HL-60/S4 treated with phorbol 12-myristate 13-acetate at 8.2 ng/mL for 4 days and 3 days (cell line): ENCODE data around the gene EFCAB9.

Experiments used
- in situ Hi-C: fragments of 300-500 bp; cut with MboI; formaldehyde crosslinking; loops from 2 replicates; pipeline ENCODE4 v1.15.0; 2022; ENCODE audit warnings: low sequenced_read_pairs

EFCAB9 gene

DNA sequence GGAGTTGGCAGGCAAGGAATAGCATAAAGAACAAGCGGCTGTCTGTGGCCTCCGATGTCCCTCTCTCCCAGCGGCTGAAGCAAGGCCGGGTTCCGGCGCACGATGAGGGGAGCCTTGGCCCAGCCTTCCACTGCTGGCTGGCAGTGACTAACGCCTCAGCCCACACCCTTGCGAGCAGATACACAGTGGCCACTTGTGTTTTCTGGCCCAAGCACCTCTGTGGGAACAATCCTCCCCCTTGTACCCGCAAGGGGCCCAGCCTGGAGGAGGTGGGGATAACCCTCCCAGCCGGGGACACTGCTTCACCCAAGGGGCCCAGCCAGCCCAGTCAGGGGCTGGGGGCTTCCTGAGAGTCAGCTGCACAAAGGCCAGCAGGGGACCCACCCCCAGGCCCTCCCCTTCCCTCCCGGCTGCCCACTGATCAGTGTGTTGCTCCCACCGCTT is 29.2 kb upstream of the EFCAB9 start:
- in situ Hi-C loops, result no loop called here

DNA sequence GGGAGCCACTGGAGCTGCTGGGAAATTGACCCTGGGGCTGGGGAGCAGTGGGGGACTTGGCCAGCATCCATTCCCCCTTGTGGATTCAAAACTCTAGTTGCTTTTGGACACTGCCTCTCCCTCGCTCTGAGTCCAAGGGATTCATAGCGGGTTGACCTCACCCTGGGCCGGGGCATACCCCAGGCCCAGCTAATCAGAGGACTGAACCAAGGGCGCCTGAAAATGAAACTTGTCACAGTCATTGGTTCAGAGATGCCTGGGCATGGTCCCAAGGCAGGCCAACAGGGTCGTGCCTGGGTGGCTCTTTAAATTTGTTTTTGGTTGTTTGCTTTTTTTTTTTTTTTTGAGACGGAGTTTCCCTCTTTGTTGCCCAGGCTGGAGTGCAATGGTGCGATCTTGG is 28.5 kb upstream of the EFCAB9 start:
- in situ Hi-C loops, result no loop called here

DNA sequence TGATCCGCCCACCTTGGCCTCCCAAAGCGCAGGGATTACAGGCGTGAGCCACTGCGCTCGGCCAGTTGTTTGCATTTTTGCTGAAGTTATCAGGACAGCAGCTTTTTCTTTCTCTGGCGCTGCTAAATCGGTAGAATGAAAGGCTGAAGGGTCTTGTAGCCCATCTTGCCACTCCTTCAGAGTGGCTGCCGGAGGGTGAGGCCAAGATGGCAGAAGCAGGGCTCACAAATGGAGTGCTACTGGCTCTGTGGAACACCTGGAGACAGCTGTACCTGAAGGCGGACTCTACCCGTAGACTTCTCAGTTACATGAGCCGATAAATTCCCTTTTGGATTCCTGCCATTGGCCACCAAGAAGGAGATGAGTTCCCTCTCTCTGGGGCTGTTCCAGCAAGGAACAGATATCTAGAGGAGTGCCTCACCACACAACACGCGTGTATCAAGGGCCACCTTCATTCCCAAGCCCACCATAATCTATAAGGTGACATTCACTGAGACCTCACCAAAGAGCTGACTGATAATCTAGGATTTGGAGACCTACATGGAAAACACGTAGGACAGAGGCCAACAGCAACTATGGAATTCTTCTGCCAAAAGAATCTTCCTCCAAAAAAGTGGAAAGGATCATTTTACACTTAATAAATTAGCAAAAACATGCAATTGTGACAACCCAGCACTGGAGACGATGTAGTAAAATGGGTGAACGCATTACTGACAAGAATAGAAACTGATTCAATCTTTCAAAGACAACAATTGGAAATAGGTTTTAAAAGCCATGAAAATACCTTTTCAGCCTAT is 27.7 kb upstream of the EFCAB9 start:
- in situ Hi-C loops, result no loop called here

DNA sequence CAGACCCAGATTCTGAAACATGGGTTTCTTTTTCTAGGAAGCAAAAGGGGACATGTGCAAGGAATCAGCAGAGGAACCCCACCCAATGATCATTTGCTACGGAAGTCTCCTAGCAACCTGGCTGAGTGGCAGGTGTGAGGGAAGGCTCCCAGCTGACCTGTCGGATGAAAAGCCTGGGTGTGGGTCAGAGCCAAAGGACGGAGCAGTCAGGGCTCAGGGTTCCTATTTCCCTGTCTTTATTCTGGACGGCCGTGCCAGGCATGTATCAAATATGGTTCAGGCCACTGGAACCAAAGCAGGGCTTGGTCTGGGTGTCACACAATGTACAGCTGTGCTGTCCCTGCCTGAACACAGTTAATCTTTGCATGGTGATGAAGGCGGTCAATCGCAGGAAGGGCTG is 26.1 kb upstream of the EFCAB9 start:
- in situ Hi-C loops, result no loop called here

DNA sequence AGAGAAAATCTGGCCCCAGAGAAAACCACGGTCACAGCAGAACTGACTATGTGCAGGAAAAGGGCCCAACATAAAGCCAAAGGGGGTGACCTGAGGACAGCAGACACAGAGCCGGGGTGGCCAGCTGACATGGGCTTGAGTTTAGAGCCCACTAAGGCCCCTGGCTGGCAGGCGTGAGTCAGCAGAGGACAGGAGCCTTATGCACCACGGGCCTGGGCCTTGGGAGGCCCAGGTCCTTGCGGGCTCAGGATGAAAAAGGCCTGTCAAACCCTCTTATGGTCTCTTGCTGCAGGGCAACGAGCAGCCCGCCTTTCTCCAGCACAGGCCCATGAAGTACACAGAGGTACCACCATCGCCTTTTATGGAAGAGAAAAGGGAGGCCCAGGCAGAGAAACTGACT is 25.7 kb upstream of the EFCAB9 start:
- in situ Hi-C loops, result no loop called here

DNA sequence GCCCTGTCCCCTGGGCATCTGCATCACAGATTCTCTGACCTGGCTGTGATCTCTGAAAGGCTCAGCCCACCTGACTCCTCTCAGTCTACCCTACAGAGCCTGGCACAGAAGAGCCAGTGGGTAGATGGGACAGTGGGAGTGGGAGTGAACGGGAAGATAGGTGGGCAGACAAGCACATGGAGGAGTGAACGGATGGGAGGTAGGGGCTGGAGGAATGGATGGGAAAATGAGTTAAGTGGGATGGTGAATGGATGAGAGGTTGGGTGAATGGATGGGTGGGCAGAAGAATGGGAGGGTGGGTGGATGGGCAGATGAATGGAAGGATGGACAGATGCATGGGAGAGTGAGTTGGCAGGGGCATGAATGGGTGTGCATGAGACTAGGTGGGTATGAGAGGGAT is 24.8 kb upstream of the EFCAB9 start:
- in situ Hi-C loops, result no loop called here

DNA sequence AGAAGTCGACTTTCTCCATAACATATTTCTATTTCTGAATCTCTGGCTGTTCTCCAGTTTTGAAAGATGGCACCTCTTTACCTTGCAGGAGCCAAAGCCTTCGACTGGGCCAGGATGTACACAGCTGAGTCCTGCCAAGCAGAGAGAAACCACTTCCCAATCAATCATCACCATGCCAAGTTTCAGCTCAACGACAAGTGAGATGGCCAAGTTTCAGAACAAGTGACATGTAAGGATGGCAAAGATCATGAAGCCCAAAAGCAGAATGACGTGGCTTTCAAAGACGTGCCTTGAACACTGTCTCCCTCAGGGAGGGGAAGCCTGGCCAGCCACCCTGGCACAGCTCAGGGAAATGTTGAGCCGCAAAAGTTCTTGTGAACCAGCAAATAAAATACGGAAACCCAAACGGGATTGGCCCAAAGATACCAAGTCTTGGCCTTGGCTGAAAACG is 23.7 kb upstream of the EFCAB9 start:
- in situ Hi-C loops, result loop anchor here (10.0 kb wide), 1 partner anchor 55 kb away; no protein-coding TSS in a partner anchor

DNA sequence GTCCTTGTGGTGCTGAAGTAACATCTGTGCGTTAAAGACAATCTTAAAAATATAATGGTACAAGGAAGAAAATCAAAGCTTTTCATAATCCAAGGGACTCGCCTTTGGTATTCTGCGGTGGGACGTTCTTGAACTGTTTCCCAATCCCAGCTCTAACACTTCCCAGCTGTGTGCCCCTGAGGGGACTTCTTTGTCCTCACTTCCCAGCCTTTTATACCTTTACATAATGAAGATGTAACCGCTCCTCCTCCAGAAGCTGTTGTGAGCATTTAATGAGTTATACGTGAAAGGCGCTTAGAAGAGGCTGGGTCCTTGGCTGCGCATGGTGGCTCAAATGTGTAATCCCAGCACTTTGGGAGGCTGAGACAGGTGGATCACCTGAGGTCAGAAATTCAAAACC is 22.9 kb upstream of the EFCAB9 start:
- in situ Hi-C loops, result loop anchor here (10.0 kb wide), 1 partner anchor 56 kb away; no protein-coding TSS in a partner anchor

DNA sequence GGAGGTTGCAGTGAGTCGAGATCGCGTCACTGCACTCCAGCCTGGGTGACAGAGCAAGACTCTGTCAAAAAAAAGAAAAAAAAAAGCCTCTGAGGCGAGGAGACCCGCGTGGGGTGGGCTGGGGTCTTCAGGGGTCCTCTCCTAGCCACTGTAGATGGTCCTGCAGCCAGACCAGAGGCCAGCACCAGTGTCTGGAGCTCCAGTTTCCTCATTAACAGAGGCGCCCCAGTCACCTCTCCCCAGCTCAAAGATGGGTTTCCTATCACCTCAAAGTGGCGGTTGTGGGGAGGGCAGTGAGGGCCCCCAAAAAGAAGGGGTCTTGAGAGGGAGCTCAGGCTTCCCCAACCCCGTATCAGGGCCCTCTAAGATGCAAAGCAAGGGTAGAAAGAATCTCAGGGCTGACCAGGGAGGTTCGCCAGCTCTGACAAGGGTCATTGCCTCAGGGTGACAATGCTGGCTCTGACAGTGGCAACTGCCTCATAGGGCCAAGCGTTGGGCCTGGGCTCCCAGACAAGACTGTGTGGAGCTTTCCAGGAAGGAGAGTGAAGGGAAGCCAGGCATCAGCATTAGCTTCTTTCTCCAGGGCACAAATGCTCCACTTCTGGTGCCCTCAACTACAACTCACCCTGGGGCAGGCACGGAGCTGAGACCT is 20.9 kb upstream of the EFCAB9 start:
- in situ Hi-C loops, result loop anchor here (10.0 kb wide), 1 partner anchor 58 kb away; no protein-coding TSS in a partner anchor

DNA sequence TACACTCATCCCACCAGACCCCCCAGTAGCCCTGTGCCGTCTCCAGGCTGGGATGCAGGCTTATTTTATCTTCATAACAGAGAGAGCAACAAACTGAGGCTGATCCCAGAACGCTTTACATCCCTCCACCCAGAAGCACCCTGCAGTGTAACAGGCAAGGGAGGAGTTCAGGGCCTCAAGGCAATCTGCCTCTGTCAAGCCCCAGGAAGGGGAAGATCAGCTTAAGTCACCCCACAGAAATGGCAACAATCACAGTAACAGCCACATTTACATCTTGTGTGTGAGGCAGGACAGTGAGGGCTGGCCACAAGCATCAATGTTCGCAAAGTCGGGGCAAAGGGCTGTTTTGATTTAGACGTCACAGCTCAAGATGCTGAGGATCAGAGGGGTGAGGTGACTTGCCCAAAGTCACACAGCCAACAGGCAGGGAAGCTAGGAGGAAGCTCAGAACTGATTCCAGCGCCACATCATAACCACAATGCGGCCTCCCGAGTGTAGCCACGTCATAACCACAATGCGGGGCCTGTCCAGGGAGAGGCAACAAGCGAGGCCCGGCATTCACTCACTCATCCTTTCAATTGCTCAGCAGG is 20.3 kb upstream of the EFCAB9 start:
- in situ Hi-C loops, result loop anchor here (10.0 kb wide), 1 partner anchor 59 kb away; no protein-coding TSS in a partner anchor

DNA sequence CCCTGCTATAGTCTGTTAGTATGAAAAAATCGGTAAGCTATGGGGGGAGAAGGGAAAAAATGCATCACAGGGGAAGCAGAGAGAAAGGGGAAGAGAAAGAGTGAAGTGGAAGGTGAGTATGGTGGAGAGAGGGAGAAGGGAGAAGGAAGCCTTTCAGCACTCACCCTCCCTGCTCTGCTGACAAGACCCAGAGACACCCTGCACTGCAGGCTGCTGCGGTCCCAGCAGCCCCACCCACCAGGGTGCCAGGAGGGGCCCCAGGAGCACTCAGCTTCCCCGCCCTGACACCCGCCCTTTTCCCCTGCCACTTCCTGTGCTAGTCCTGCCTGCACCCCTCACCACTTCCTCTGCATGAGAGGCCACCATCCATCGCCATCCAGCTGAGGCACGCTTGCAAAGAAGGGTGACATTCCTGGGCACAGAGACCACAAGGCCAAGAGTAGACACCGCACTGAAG is 18.7 kb upstream of the EFCAB9 start:
- in situ Hi-C loops, result loop anchor here (10.0 kb wide), 1 partner anchor 60 kb away; no protein-coding TSS in a partner anchor

DNA sequence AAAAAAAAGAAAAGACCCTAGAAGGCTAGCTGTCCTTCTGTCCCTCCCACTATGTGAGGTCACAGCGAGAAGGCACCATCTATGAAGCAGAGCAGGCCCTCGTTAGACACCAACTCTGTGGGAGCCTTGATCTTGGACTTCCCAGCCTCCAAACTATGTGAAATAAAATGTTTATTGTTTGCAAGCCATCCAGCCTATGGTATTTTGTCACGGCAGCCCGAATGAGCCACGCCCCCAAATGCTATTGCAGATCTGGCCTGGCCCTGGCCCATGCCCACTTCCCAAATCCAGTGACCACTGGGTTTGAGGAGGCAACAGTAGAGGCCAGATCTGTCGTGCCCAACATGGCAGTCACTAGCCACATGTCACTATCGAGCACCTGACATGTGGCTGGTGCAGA is 16.8 kb upstream of the EFCAB9 start:
- in situ Hi-C loops, result loop anchor here (10.0 kb wide), 1 partner anchor 62 kb away; no protein-coding TSS in a partner anchor

DNA sequence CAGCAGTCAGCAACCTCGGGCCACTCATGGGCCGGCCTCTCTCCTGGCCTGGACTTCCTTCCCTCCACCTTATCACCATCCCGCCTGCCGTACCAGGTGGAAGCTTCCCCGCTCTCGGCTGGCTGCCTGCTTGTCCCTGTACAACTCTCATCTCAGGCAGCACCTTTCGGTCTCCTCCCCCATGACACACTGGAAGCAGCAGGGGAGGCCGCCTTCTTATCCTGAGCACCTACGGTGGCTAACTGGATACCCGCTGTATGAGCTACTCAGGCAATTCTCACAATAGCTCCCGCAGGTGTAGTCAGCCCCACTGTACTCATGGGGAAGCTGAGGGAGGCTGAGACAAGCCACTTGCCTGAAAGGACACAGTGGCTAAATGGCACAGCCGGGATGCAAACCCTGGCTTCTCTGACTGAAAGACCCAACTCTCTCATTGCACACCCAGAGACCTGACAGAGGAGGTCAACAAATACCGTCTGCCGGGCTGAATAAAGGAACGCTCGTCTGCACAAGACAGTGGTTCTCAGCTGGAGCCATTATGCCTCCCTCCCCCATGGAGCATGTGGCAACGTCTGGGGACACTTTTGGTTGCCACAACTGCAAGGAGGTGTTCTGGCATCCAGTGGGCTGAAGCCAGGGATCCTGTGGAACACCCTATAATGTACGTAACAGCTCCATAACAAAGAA is 15.5 kb upstream of the EFCAB9 start:
- in situ Hi-C loops, result loop anchor here (10.0 kb wide), 1 partner anchor 64 kb away; no protein-coding TSS in a partner anchor

DNA sequence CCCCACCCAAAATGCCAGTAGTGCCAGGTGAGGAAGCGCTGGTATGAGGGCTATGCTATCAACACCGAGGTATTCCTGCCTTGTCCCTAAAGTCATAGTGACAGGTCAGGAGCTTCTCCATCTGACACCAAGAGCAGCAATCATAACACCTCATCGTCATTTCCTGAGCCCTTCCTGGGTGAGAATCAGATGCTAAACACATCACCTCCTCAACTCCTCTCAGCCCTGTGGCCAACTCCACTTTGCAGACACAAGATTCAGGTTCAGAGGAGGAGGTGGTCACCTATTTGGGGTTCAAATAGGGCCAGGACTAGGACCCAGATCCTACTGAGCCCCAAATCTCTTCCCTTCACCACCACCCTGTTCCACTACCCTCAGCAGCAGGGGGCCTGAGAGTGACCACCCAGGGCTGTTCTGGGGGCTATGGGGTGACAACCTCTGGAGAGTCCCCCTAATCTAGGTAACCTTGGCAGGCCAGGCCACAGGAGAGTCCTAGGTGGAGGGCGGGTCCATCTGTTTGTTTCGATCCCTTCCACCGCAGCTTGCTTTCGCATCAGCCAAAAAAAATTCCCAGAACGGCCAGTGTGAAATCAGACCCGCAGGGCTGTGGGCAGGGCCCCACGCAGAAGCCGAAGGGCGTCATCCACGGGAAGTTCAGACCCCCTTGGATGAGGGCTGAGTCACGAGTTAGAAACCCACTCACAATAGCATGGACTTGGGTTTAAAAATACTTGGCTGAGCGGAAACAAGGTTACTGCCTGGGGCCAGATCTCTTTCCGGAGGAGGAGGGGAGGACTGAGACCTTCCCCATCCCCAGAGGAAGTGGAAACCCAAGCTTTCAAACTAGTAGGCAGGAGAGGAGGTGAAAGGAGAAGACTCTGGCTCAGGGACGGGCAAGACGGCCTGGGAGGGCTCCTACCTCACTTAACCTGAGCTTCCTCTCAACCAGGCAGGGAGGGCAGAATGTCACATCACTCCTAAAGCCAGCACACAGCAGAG is 14.7 kb upstream of the EFCAB9 start:
- in situ Hi-C loops, result loop anchor here (10.0 kb wide), 1 partner anchor 64 kb away; no protein-coding TSS in a partner anchor

DNA sequence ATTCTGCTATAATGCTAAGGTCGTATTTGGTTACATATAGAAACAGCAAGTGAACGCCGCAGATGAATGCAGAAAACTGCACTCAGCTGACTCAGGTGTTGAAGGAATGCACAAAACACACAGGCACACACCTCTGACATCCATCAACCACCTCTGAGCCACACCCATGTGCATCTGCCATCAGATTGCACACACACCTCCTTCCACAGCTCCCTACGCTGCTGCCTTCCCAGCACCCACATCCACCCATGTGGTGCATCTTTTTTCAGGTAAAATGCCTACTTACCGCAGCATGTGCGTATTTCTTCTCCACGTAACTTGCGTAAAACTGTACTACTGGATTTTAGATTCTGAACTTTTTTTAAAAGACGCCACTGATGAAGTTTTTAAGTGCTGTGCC is 13.0 kb upstream of the EFCAB9 start:
- in situ Hi-C loops, result no loop called here

DNA sequence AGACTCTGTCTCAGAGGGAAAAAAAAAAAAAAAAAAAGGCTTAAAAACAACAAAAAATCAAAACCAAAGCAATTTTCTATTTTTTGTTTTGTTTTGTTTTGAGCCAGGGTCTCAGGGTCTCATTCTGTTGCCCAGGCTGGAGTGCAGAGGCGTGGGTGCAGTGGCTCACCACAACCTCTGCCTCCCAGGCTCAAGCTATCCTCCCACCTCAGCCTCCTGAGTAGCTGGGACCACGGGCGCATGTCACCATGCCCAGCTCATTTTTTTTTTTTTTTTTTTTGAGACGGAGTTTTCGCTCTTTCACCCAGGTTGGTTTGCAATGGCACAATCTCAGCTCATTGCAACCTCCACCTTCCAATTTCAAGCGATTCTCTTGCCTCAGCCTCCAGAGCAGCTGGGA is 11.7 kb upstream of the EFCAB9 start:
- in situ Hi-C loops, result no loop called here

DNA sequence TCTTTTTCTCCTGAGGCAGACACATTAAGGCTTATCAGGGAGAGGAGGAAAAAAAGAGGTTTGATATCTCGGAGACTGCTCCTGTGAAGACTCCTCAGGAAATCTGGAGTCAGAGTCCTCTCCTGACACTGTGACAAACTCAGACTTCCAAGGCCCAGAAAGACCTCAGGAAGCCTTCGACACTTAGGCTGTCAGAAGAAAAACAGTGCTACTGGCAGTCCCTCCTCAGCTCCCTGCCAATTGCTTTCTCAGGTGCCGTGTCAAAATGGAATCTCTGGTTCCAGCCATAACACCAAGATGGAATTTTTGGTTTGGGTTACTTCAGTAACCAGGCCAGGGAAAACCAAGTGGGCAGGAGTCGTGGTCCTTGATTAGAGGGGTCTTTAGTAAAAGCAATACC is 10.1 kb upstream of the EFCAB9 start:
- in situ Hi-C loops, result no loop called here

DNA sequence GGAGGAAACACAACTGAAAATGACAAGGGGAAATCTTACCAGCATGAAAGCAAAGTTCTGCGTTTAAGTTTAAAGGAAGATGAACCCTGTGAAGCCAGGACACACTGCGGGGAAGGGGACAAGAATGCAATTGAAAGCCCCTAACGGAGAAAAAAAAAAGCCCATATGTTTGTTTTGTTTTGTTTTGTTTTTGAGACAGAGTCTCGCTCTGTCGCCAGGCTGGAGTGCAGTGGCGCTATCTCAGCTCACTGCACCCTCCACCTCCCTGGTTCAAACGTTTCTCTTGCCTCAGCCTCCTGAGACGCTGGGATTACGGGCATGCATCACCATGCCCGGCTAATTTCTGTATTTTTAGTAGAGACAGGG is 8.9 kb upstream of the EFCAB9 start:
- in situ Hi-C loops, result no loop called here

DNA sequence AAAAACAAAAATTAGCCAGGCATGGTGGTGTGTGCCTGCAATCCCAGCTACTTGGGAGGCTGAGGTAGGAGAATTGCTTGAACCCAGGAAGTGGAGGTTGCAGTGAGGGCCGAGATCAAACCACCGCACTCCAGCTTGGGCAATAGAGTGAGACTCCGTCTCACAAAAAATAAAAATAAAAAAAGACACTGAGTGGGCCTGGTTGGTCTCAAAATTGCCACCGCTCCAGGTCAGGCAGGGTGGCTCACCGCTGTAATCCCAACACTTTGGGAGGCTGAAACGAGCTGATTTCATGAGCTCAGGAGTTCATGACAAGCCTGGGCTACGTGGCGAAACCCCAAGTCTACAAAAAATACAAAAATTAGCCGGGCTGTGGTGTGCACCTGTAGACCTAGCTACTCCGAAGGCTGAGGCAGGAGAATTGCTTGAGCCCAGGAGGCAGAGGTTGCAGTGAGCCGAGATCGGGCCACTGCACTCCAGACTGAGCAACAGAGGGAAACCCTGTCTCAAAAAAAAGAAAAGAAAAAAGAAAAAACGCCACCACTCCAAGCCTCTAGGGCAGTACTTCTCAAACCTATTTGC is 7.8 kb upstream of the EFCAB9 start:
- in situ Hi-C loops, result no loop called here
